H9 (cell line): ENCODE results near the gene OR6Y1. TPM values are rescaled to one million over a fixed set of nuclear protein-coding genes. Genes with fewer than 3 reads are reported as not detected.

ENCODE experiments used
- DNase-seq: peaks from one replicate; pipeline ENCODE4 v3.0.0-alpha.2; 2017
- H2AFZ ChIP-seq: one replicate; pipeline ENCODE4 v1.6.1; 2013; ENCODE audit warnings: mild to moderate bottlenecking, low read length, control low read depth, moderate library complexity
- H2AK5ac ChIP-seq: 2 replicates; pipeline ENCODE4 v1.6.1; 2013; ENCODE audit warnings: low read length, control low read depth, mixed read lengths; ENCODE audit not compliant: insufficient read length
- H2BK120ac ChIP-seq: one replicate; pipeline ENCODE4 v1.6.1; 2013; ENCODE audit warnings: low read depth, mild to moderate bottlenecking, low read length, control low read depth, inconsistent platforms; ENCODE audit not compliant: poor library complexity, severe bottlenecking
- H2BK12ac ChIP-seq: 2 replicates; pipeline ENCODE4 v1.6.1; 2013; ENCODE audit warnings: low read length, control low read depth, mixed read lengths, low read depth; ENCODE audit not compliant: insufficient read length
- H2BK15ac ChIP-seq: 2 replicates; pipeline ENCODE4 v1.6.1; 2013; ENCODE audit warnings: low read depth, low read length, control low read depth
- H2BK20ac ChIP-seq: one replicate; pipeline ENCODE4 v1.6.1; 2013; ENCODE audit warnings: low read depth, mild to moderate bottlenecking, low read length, control low read depth, inconsistent platforms; ENCODE audit not compliant: poor library complexity, severe bottlenecking
- H2BK5ac ChIP-seq: 2 replicates; pipeline ENCODE4 v1.6.1; 2013; ENCODE audit warnings: low read length, control low read depth, mixed read lengths; ENCODE audit not compliant: insufficient read length
- H3K14ac ChIP-seq: 2 replicates; pipeline ENCODE4 v1.6.1; 2013; ENCODE audit warnings: low read length, control low read depth; ENCODE audit not compliant: insufficient read depth
- H3K18ac ChIP-seq: 2 replicates; pipeline ENCODE4 v1.6.1; 2013; ENCODE audit warnings: low read depth, mild to moderate bottlenecking, mixed read lengths, low read length, control low read depth; ENCODE audit not compliant: insufficient read length
- H3K23ac ChIP-seq: 2 replicates; pipeline ENCODE4 v1.6.1; 2013; ENCODE audit warnings: low read length, control low read depth, mixed read lengths, low read depth; ENCODE audit not compliant: insufficient read length
- H3K23me2 ChIP-seq: 2 replicates; pipeline ENCODE4 v1.6.1; 2013; ENCODE audit warnings: low read depth, mild to moderate bottlenecking, mixed read lengths, low read length, control low read depth; ENCODE audit not compliant: insufficient read length, poor library complexity, severe bottlenecking
- H3K27ac ChIP-seq: 2 replicates; pipeline ENCODE4 v1.5.1; 2013; ENCODE audit warnings: low read length, control low read depth, mixed read lengths, low read depth; ENCODE audit not compliant: insufficient read length
- H3K27me3 ChIP-seq: 2 replicates; pipeline ENCODE4 v1.6.1; 2013; ENCODE audit warnings: low read length, control low read depth, inconsistent platforms; ENCODE audit not compliant: insufficient read depth
- H3K4ac ChIP-seq: 2 replicates; pipeline ENCODE4 v1.6.1; 2013; ENCODE audit warnings: low read depth, mild to moderate bottlenecking, control low read depth, inconsistent platforms, low read length, moderate library complexity
- H3K4me1 ChIP-seq: 2 replicates; pipeline ENCODE4 v1.6.1; 2013; ENCODE audit warnings: low read length, control low read depth, inconsistent platforms; ENCODE audit not compliant: insufficient read depth
- H3K4me2 ChIP-seq: 2 replicates; pipeline ENCODE4 v1.6.1; 2013; ENCODE audit warnings: low read length, control low read depth, mixed read lengths; ENCODE audit not compliant: insufficient read length, insufficient read depth
- H3K56ac ChIP-seq: 2 replicates; pipeline ENCODE4 v1.6.1; 2013; ENCODE audit warnings: low read depth, mild to moderate bottlenecking, mixed read lengths, low read length, control low read depth; ENCODE audit not compliant: insufficient read length
- H3K79me1 ChIP-seq: 2 replicates; pipeline ENCODE4 v1.6.1; 2013; ENCODE audit warnings: low read depth, mild to moderate bottlenecking, moderate library complexity, low read length, control low read depth, inconsistent platforms; ENCODE audit not compliant: insufficient read depth, poor library complexity, severe bottlenecking
- H3K79me2 ChIP-seq: 2 replicates; pipeline ENCODE4 v1.6.1; 2013; ENCODE audit warnings: low read length, control low read depth, inconsistent platforms; ENCODE audit not compliant: insufficient read depth
- H3K9ac ChIP-seq: 2 replicates; pipeline ENCODE4 v1.6.1; 2013; ENCODE audit warnings: low read length, control low read depth, mixed read lengths; ENCODE audit not compliant: insufficient read length; ENCODE audit errors: extremely low read depth
- H3K9me3 ChIP-seq: one replicate; pipeline ENCODE4 v1.6.1; 2013; ENCODE audit warnings: low read depth, low read length, inconsistent platforms; ENCODE audit not compliant: control insufficient read depth
- H3T11ph ChIP-seq: one replicate; pipeline ENCODE4 v1.6.1; 2013; ENCODE audit warnings: mild to moderate bottlenecking, low read length, control low read depth, inconsistent platforms
- H4K20me1 ChIP-seq: one replicate; pipeline ENCODE4 v1.6.1; 2013; ENCODE audit not compliant: control insufficient read depth, insufficient read length, insufficient read depth
- H4K5ac ChIP-seq: 2 replicates; pipeline ENCODE4 v1.6.1; 2013; ENCODE audit warnings: low read depth, mild to moderate bottlenecking, mixed read lengths, low read length, control low read depth; ENCODE audit not compliant: insufficient read length
- H4K8ac ChIP-seq: replicated peaks from 2 replicates; pipeline ENCODE4 v1.6.1; 2013; ENCODE audit warnings: low read length, control low read depth, mixed read lengths, low read depth; ENCODE audit not compliant: insufficient read length
- H4K91ac ChIP-seq: 2 replicates; pipeline ENCODE4 v1.6.1; 2013; ENCODE audit warnings: low read depth, mild to moderate bottlenecking, moderate library complexity, mixed read lengths, low read length, control low read depth; ENCODE audit not compliant: insufficient read length
- H3K27ac Mint-ChIP-seq, 3 experiments: 2 replicates in 2 of 3; 3 replicates in 1 of 3; pipeline ENCODE4 v1.8.0; 2020 to 2021; ENCODE audit warnings: mixed read lengths in 3 of 3, mild to moderate bottlenecking in 1 of 3, moderate library complexity in 1 of 3
- H3K27me3 Mint-ChIP-seq: 2 replicates; pipeline ENCODE4 v1.8.0; 2021; ENCODE audit warnings: low read depth, mild to moderate bottlenecking, moderate library complexity, mixed read lengths
- H3K36me3 Mint-ChIP-seq, 3 experiments: 2 replicates in 2 of 3; 3 replicates in 1 of 3; pipeline ENCODE4 v1.8.0; 2020 to 2021; ENCODE audit warnings: low read depth in 3 of 3, mixed read lengths in 3 of 3; ENCODE audit not compliant: insufficient read depth in 1 of 3
- H3K4me1 Mint-ChIP-seq, 2 experiments: 2 replicates each; pipeline ENCODE4 v1.8.0; 2020; ENCODE audit warnings: mixed read lengths in 2 of 2
- H3K4me3 Mint-ChIP-seq, 2 experiments: 2 replicates in 1 of 2; 3 replicates in 1 of 2; pipeline ENCODE4 v1.8.0; 2020 to 2021; ENCODE audit warnings: mild to moderate bottlenecking in 2 of 2, mixed read lengths in 2 of 2, moderate library complexity in 1 of 2
- H3K9me3 Mint-ChIP-seq, 2 experiments: 2 replicates in 1 of 2; 3 replicates in 1 of 2; pipeline ENCODE4 v1.8.0; 2020; ENCODE audit warnings: mild to moderate bottlenecking in 2 of 2, mixed read lengths in 2 of 2, moderate library complexity in 1 of 2
- WGBS: extraction: QIAGEN DNeasy Blood & Tissue Kit; methylation state at CpG from one replicate; pipeline ENCODE4 v1.1.7; 2013; ENCODE audit warnings: missing lambda C conversion rate, low lambda C conversion rate, mixed read lengths; ENCODE audit not compliant: insufficient read length; ENCODE audit errors: extremely low coverage; 5-methylcytosine and 5-hydroxymethylcytosine counted together
- total RNA-seq: library from RNA; stranded (reverse); gene quantifications from 2 replicates; pipeline ENCODE4 v1.2.1, GENCODE V29; 2021
- TF ChIP-seq, protein P1 (sequence below): fragments of 200-600 bp; sonication (generic); conservative IDR thresholded peaks from 3 replicates; pipeline ENCODE4 v1.8.0; 2021; ENCODE audit warnings: antibody characterized with exemption, mild to moderate bottlenecking

Gene OR6Y1
- total RNA-seq, 1 experiment from 2014 or later = not detected

DNA sequence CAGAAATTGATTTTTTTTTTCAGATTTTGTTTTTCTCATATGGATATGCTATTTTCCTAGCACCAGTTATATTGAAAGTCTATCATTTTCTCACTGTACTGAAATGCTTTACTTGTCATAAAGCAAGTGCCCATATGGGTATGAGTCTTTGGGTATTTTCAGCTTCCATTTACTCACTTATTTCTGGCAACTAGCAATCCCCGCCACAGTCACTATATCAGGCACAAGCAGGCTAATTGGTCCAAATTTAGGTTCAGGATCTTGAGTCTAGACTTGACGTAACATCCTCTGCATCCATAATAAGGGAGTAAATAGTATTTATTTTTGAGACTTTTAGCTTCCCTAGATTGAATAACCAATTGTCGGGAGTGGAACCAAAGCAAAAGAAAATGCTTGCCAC, 23.4 kb upstream of the OR6Y1 start:
- Mint-ChIP-seq H3K4me1 (no peaks in the 10 kb centered on the region), H3K36me3 (no peaks in the 10 kb centered on the region), H3K9me3 (no peaks in the 10 kb centered on the region), H3K27me3 (no peaks in the 10 kb centered on the region; the same call in 1 of the 2 replicates), H3K4me3 (no peak overlapping the region), H3K27ac (no peak overlapping the region)
- no peak overlapping the region for H3K9ac ChIP-seq
- no peak overlapping the region for H2AFZ ChIP-seq
- no peak overlapping the region for H3K14ac ChIP-seq
- H4K5ac ChIP-seq = no peak overlapping the region
- TF ChIP-seq, protein P1, sequence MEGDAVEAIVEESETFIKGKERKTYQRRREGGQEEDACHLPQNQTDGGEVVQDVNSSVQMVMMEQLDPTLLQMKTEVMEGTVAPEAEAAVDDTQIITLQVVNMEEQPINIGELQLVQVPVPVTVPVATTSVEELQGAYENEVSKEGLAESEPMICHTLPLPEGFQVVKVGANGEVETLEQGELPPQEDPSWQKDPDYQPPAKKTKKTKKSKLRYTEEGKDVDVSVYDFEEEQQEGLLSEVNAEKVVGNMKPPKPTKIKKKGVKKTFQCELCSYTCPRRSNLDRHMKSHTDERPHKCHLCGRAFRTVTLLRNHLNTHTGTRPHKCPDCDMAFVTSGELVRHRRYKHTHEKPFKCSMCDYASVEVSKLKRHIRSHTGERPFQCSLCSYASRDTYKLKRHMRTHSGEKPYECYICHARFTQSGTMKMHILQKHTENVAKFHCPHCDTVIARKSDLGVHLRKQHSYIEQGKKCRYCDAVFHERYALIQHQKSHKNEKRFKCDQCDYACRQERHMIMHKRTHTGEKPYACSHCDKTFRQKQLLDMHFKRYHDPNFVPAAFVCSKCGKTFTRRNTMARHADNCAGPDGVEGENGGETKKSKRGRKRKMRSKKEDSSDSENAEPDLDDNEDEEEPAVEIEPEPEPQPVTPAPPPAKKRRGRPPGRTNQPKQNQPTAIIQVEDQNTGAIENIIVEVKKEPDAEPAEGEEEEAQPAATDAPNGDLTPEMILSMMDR = no peak
- H2BK20ac ChIP-seq = no peak overlapping the region
- H3K23ac ChIP-seq = no peak overlapping the region
- DNase-seq = no peak
- H3K27me3 ChIP-seq = no peaks in the 10 kb centered on the region
- no peak overlapping the region for H2AK5ac ChIP-seq
- no peak overlapping the region for H3K4me2 ChIP-seq
- no peaks in the 10 kb centered on the region for H3K4me1 ChIP-seq
- no peak overlapping the region for H3K4ac ChIP-seq
- no peak overlapping the region for H2BK120ac ChIP-seq
- no peak overlapping the region for H2BK12ac ChIP-seq
- no peaks in the 10 kb centered on the region for H3K23me2 ChIP-seq
- H4K20me1 ChIP-seq = no peaks in the 10 kb centered on the region
- no peaks in the 10 kb centered on the region for H3K79me2 ChIP-seq
- no peak overlapping the region for H3T11ph ChIP-seq
- H3K79me1 ChIP-seq = no peaks in the 10 kb centered on the region
- H2BK5ac ChIP-seq = no peak overlapping the region
- no peak overlapping the region for H4K91ac ChIP-seq
- no peaks in the 10 kb centered on the region for H3K9me3 ChIP-seq
- H2BK15ac ChIP-seq = no peak overlapping the region
- no peak overlapping the region for H3K27ac ChIP-seq
- no peak overlapping the region for H4K8ac ChIP-seq
- H3K56ac ChIP-seq = no peak overlapping the region
- WGBS = no CpG with 5 or more reads among the region's 3 CpGs
- no peak overlapping the region for H3K18ac ChIP-seq
